Measurements from ENCODE around the gene ZNF507. TPM values are rescaled to one million over a fixed set of nuclear protein-coding genes. Genes with fewer than 3 reads are reported as not detected.
"Not testable (repeated sequence)": the region's sequence is repeated elsewhere in the genome, so short reads cannot be mapped to it uniquely, and the experiment has no call there.

Gene ZNF507
- total RNA-seq, 2 donors from 2014 or later: 16.1 to 18.9 TPM

DNA sequence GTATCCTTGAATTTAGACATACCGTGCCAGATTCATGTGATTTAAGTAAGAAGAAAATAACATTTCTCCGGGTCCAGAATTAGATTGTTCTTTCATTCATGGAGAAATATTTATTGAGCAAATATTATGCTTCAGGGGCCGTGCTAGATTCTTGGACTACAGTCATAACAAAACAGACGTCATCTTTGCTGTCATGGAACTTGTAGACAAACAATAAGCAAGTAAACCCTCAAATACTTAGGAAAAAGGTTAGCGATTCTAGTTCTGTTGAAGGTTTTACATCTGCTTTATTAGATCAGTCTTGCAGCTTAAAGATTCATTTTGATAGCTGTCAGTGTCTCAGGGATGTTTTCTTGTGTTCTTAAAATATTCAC, 16.9 kb downstream of the ZNF507 start:
- DNase-seq (ENCODE audit: low spot score): no peak
- intact Hi-C loops (cut with DNase I): no loop called here

DNA sequence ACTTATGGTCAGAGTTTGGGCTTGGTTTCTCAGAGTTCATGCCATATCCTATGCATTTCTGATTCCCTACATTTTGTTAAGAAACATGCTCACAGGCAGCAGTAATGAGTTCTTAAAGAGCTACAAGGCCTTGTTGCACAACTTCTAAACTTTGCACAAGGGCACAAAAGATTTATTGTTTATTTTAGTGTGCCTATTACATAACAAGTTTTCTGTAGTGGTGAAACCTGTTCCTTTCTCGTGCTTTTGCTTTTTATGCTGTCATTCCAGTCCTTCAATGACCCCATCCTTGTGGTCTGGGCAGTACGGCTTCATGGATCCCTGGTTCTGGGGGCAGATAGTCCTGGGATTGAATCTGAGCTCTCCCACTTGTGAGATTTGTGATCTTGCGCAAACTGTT, 17.8 kb downstream of the ZNF507 start:
- no peak for DNase-seq (ENCODE audit: low spot score)
- intact Hi-C loops (cut with DNase I): no loop called here

DNA sequence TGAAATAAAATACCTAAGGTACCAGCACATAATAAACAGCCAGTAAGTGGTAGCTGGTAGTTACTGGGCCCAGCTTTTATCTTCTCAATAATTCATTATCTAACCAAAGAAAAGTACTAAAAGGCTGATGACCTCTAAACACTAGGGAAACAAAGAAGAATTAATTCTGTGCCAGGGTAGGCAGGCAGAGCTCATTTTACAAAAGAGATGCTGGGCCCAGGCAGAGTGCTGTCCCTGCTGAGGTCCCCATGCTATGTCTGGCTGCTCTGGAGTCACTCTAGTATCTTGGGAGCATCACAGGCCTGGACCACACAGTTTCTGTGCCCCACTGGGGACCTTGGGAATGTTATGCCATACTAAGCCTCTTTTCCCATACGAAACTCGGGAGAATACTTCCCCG, 18.2 kb downstream of the ZNF507 start:
- intact Hi-C loops (cut with DNase I): no loop called here
- no peak for DNase-seq (ENCODE audit: low spot score)

DNA sequence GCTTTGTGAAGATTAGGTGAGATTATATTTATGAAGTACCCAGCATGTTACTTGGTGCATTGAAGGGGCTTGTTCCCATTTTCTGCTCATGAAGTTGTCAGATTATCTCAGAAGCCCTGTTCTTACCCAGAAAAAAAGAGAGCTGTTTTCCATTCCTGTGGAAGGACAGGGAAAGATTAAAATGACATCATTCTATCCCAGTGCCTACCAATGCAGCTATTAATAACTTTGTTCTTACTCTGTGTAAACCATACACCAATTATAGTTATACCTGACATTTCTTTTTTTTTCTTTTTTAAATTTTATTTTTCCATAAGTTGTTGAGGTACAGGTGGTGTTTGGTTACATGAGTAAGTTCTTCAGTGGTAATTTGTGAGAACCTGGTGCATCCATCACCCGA, 18.6 kb downstream of the ZNF507 start:
- no peak for DNase-seq (ENCODE audit: low spot score)
- intact Hi-C loops (cut with DNase I): no loop called here

DNA sequence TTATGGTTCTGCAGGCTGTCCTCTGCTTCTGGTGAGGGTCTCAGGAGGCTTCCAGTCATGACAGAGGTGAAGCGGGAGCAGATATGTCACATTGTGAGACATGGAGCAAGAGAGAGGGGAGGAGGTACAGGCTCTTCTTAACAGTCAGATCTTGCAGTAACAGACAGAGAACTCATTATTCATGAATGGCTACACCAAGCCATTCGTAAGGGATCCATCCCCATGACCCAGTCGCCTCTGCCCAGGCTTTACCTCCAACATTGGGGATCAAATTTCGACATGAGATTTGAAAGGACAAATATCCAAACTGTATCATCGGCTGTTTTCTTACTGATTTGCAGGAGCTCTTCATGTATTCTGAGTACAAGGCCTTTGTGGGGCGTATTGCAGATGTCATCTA, 21.7 kb downstream of the ZNF507 start:
- intact Hi-C loops (cut with DNase I): no loop called here
- DNase-seq (ENCODE audit: low spot score): no peak

DNA sequence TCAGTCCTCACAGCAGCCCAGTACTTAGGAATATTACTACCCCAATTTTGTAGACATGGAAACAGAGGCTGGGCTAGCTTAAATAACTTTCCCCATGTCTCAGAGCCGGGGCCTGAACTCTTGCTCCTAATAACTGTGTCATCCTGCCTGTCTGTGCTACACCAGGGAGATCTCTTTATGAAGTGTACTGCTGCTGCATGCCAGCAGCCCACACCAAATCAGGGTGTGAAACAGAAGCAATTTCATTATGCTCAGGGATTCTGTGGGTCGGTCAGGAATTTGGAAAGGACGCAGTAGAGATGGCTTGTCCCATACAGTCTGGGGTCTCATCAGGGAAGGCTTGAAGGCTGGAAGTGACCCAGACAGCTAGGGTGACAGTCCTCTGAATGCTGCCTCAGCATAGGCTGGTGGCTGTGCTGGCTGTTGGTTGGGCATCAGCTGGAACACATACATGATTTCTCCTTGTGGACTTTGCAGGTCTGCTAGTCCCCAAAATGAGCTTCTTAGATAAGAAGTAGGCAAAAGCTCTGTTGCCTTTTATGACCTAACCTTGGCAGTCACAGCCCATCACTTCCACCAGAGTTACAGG, 22.6 kb downstream of the ZNF507 start:
- DNase-seq (ENCODE audit: low spot score): no peak
- intact Hi-C loops (cut with DNase I): no loop called here

DNA sequence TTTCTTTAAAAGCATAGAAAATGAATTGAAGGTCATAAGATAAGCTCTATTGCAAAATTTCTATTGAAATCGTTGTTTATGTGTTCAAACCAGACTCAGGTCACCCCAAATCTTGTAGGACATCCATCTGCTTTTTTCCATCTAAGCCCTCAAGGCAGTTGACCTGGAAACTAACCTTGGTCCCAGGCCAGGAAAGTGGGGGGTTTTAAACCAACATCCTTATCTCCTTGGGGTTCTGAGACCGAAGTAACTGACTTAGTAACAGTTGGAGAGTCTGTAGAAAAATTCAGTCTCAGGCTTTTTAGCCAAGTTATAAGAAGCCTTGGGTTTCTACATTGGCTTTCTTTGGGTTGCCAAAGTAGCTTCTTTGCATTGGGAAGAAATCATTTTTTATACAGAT, 23.4 kb downstream of the ZNF507 start:
- DNase-seq (ENCODE audit: low spot score): no peak
- intact Hi-C loops (cut with DNase I): no loop called here

DNA sequence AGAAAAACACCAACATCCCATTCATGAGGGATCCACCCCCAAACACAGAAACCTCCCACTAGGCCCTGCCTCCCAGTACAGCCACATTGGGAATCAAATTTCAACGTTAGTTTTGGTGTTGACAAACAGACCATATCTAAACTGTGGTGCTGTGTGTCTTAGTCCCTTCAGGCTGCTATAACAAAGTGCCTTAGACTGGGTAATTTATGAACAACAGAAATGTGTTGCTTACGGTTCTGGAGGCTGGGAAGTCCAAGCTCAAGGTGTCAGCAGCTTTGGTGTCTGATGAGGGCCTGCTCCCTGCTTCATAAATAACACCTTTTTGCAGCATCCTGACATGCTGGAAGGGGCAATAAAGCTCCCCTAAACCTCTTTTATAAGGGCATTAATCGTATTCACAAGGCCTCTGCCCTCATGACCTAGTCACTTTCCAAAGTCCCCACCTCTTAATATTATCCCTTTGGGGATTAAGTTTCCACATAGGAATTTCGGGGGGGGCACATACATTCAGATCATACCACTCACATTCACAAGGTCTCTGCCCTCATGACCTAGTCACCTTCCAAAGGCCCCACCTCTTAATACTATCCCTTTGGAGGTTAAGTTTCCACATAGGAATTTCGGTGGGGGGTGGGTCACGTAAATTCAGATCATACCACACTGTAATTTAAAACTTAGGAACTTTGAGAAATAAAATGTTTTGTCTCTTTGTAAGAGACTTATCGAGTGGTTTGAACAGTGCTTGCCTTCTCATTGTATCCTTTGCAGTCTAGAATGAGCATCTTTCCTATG, 27.5 kb downstream of the ZNF507 start:
- intact Hi-C loops (cut with DNase I): no loop called here
- no peak for DNase-seq (ENCODE audit: low spot score)

DNA sequence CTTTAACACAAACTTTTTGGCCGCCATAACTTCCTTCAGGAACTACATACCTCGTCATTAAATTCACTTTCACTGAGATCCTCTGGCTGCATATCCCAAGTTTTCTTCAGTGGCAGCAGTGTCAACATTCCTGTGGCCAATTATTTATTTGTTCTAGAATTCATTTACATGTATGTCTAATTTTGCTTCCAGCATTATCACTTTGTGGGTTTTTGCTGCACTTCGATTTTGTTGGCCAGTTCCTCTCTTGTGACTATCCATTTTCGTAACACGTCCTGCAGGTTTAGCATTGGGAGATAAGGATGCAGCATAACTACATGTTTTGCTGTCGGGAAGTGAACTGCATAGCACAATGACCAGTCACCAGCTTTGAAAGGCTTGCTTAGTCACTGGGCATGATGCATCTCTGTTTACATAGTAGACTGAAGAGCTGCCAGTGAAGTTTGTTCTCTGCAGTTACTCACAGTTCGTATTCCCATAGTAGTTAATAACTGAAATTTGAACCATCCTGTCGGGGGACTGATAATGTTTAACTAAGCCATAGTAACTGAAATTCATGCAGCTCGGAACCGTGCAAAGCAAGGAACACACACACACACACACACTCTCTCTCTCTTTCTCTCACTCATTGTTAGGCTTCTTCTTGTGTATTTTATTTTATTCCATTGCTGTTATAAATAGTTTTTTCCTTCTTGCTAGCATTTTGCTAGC, 28.3 kb downstream of the ZNF507 start:
- intact Hi-C loops (cut with DNase I): no loop called here
- DNase-seq (ENCODE audit: low spot score): no peak

DNA sequence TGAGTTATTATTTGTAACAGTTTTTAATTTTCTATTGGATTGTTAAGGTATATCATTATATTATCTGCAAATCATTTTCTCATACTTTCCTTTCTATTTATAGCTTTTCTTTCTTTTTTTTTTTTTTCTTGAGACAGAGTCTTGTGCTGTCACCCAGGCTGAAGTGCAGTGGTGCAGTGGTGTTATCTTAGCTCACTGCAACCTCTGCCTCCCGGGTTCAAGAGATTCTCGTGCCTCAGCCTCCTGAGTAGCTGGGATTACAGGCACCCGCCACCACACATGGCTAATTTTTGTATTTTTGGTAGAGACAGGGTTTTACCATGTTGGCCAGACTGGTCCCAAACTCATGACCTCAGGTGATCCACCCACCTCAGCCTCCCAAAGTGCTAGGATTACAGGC, 29.0 kb downstream of the ZNF507 start:
- intact Hi-C loops (cut with DNase I); DNase-seq (ENCODE audit: low spot score): not testable (repeated sequence)

DNA sequence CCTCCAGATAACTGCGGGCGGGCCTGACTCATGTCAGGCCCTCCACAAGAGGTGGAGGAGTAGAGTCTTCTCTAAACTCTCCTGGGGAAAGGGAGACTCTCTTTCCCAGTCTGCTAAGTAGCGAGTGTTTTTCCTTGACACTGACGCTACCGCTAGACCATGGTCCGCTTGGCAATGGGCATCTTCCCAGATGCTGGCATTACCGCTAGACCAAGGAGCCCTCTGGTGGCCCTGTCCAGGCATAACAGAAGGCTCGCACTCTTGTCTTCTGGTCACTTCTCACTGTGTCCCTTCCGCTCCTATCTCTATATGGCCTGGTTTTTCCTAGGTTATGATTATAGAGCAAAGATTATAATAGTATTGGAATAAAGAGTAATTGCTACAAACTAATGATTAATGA, 31.7 kb downstream of the ZNF507 start:
- DNase-seq (ENCODE audit: low spot score); intact Hi-C loops (cut with DNase I): not testable (repeated sequence)

DNA sequence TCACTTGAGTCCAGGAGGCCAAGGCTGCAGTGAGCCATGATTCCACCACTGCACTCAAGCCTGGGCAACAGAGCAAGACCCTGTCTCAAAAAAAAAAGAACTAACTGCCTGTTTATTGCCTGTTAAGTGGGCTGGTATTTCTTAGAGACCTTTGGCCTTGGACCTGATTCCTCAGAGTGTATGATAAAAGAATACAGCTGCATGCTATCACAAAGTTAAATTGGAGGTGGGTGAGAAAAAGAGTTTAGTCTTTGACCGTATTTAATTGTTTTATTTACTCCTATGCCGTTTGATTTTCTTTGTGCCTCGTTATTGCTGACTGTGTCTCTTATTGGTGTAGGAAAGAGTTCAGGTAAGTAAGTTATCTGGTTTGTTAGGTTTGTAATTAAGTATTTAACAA, 34.9 kb downstream of the ZNF507 start:
- intact Hi-C loops (cut with DNase I): no loop called here
- DNase-seq (ENCODE audit: low spot score): no peak

DNA sequence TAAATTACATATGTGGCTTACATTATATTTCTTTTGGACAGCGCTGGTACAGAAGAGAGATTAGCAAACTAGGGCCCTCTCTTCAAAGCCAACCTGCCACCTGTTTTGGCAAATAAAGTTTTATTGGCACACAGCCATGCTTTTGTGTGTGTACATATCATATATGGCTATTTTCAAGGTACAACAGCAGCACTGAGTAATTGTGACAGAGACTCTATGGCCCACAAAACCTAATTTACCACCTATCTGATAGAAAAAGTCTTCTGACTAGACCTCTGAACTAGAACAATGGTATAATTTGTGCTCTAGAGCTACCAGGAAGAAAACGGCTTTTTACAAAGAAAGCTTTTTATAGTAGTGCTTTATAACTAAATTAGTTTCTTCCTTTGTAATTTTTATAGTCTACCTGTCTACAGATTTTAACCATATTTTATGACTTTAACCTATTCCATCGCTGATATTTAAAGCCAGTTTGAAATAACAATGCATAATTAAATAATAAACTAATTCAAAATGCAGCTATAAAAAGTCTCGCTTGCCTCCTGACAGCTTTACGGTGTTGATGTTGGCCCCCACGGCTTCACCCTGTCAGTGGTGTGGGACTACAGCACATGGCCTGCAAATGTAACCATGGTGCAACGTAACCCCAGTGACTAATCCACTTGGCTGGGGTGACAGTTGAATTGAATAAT, 42.4 kb downstream of the ZNF507 start:
- DNase-seq (ENCODE audit: low spot score): no peak
- intact Hi-C loops (cut with DNase I): no loop called here

DNA sequence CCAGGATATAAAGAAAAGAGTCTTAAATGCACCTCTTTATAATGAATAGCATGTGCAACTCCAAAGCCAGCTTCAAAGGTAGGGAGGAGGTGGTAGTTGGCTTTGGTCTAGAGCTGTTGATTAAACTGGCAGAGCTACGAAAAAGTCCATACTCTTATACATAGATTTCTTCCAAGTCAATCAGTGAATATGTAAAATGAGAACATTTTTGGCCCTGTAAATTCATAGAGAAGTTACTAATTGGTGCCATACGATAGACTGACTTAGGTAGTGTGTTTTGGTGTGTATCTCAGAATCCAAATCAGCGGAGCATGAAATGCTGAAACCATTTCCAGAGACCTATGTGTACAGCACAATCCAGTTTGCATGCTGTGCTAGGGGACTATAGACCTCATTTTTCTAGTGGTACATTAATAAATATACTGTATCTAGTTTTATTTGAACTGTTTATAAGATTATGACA, 43.0 kb downstream of the ZNF507 start:
- intact Hi-C loops (cut with DNase I): no loop called here
- DNase-seq (ENCODE audit: low spot score): no peak

DNA sequence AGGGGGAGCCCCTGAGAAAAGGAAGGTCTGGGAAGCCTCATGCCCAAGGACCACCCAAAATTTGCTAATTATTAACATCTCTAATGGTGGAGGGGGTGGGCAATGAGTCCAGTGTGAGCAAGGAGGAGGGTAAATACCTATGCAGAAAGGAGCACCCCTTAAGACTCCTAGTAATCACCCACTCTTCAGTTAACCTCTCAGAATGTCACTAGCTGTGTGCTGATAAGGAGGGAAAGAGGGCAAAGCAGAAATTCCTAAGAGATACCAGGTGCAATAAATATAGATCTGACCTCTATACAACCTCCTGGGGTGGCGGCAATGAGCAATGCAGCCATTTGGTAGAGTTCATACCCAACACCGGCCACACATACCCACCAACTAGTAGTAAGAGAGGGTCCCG, 47.5 kb downstream of the ZNF507 start:
- intact Hi-C loops (cut with DNase I): no loop called here
- DNase-seq (ENCODE audit: low spot score): no peak

DNA sequence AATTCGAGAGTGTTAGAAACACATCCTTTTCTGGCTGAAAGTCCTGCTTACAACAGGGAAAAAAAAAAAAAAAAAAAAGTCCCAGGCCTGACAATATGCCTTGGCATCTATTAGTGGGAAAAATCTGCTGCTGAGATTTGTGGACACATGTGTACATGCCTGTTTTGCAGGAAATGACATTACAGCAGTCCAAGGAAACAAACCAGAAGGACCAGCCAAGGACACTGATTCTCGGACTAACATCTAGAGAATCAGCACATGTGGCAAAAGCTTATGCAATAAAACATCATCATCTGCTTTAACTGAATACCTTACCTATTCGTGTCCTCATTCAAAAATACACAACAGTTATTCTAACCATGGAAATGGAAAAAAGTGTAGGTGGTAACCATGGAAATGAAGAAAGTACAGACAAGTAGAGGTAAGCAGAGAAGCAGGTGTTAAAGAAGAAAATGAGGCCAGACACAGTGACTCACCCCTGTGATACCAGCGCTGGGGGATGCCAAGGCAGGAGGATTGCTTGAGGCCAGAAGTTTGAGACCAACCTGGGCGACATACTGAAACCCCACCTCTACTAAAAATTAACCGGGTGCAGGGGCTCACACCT, 50.7 kb downstream of the ZNF507 start:
- intact Hi-C loops (cut with DNase I): no loop called here
- DNase-seq (ENCODE audit: low spot score): no peak

DNA sequence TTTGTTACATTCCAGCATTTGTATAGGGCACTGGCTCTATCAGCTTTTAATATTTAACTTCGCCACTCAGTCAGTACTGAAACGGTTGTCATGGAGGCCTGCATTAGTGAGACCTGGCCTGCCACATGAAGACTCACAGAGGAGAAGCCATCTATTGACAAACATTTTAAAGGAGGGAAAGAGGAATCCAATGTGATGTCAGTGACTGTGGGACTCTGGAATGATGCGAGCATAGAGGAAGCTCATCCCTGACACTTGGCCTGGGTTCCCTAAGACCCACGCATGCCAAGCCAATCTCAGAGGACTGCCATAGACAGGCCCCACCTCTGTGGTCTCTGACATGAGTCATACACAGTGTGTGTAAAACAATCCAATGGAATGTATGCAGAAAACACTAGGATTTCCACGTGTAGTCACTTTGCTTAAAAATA, 52.3 kb downstream of the ZNF507 start:
- intact Hi-C loops (cut with DNase I): no loop called here
- DNase-seq (ENCODE audit: low spot score): no peak

DNA sequence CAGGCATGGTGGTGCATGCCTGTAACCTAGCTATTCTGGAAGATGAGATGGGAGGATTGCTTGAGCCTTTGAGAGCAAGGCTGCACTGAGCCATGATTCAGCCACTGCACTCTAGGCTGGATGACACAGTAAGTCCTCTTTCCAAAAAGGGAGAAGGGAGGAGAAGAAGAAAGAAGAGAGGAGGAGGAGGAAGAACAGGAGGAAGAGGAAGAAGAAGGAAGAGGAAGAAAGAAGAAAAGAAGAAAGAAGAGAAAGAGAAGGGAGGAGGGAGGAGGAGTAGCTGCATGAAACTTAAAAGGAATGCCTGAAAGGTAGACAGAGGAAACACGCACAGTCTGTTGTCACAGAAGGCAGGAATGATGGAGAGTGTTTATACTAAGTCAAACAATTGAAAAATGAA, 56.6 kb downstream of the ZNF507 start:
- intact Hi-C loops (cut with DNase I): loop anchor here in 1 of 2 donors (10.0 kb wide), 1 partner anchor 47 kb away; no protein-coding TSS in a partner anchor
- no peak for DNase-seq (ENCODE audit: low spot score)

DNA sequence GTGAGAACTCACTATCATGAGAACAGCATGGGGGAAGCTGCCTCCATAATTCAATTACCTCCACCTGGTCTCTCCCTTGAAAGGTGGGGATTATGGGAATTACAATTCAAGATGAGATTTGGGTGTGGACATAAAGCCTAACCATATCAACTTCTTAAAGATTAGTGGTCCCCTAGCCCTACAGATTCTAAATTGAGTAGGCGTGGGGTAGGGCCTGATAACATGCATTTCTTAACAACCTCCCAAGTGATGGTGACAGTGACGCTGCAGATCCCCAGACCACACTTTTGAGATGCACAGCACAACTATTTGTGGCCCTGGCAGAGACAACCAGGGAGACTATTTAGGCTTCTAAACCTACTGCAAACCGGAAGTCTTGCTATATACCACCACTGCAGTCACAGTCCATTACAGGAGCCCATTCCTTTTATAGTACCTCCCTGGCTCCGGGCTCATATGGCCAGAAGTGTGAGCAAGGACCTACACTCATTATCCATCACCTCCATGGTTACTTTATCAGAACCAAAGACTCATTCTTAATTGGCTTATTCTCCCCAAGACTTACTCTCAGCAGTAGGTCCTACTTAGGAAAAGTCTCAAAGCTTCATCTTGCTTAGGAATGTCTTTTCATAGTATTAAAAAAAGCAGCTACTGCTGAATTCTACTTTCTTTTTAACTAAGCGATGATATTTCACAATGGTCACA, 58.0 kb downstream of the ZNF507 start:
- intact Hi-C loops (cut with DNase I): loop anchor here in 1 of 2 donors (10.0 kb wide), 1 partner anchor 49 kb away; no protein-coding TSS in a partner anchor

More for the DNA sequence above, 58.0 kb downstream of the ZNF507 start:
- DNase-seq (ENCODE audit: low spot score): no peak
